CMK (cell line): ENCODE data around the gene JPH3.
"Not testable (repeated sequence)": the region's sequence is repeated elsewhere in the genome, so short reads cannot be mapped to it uniquely, and the experiment has no call there.

ENCODE experiments used
- DNase-seq: peaks from one replicate; pipeline ENCODE4 v3.0.0-alpha.2; 2010; ENCODE audit warnings: low read depth

The JPH3 gene

DNA sequence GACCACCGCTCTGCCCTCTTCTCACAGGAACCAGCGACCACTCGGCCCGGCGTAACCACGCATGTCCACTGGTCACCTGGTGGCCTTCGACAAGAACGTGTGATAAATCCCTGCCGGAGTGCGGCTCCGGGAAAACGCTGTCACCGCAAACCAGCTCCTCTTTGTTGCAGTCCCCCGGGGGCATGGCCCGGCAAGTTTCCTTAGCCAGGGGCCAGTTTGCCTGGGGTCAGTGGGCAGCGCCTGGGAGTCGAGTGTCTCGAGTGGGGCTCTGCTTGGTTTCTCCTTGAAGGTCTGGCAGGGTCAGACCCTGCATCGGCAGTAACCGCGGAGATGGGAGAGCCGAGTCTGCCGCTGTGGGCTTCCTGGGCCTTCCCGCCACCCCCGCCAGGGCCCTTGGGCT is 52.5 kb downstream of the JPH3 start:
- no peak for DNase-seq

DNA sequence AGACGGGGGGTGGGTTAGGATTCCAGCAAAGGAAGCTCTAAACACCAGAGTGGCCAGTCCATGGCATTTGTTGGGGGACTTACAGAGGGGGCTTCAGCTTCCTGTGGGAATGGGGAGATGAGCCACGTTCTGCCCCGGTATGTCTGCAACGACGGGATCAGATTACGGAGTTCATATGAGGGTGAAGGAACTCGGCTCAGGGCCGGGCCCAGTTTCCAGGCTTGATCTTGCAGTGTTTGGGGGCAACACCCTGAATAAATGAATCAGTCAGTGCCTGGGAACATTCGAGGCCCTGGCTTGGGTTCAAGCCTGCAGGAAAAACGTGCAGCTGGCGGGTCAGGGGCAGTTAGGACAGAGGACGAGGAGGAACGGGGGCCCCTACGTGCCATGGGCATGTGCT is 54.0 kb downstream of the JPH3 start:
- DNase-seq: no peak

DNA sequence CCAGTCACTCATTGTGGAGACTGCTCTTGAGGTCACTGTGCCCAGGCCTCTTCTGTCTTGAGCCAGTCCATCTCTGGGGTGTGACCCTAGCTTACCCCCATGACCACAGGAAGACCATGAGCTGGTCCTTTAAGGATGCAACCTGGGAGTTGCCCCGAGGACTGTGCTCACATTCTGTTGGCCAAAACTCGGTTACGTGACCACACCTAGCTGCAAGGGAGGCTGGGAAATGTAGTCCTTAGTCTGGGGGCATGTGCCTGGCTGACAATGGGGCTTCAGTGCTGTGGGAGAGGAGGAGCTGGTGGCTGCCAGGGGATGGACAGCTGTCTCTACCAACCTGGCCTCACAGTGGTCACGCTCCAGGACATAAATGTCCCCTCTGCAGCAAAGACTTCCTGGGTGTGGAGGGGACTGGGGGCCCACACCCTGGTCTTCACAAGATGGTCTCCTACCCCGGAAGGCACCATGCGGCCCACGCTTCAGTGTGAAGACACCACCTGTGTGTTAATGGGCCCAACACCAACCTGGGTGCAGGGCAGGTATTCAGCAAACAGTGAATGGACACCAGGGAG is 55.4 kb downstream of the JPH3 start:
- no peak for DNase-seq

DNA sequence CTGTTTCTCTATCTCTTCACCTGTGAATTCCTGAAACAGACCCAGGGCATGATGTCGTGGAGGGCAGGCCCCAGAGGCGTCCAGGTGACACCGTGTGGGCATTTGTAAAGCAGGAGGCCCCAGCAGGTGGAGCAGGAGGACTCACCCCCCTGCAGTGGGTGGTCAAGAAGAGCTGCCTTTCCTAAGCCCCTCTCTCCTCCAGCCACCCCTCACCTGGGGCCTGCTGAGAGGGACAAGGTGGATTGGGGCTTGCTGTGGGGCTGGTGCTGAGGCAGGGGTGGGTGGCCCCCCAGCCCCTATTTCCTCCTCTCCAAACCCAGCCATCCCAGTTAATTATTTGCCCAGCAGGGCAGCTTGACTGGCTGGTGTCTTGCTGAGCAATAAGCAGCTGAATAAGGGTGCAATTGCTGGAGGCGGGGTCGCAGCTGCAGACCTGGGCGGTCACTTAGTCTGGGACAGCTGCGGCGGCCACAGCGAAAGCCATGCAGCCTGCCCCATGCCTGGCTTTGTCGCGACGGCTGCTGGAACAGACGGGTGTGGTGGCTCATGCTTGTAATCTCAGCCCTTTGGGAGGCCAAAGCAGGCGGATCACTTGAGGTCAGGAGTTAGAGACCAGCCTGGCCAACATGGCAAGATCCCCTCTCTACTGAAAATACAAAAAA is 56.4 kb downstream of the JPH3 start:
- DNase-seq: no peak

DNA sequence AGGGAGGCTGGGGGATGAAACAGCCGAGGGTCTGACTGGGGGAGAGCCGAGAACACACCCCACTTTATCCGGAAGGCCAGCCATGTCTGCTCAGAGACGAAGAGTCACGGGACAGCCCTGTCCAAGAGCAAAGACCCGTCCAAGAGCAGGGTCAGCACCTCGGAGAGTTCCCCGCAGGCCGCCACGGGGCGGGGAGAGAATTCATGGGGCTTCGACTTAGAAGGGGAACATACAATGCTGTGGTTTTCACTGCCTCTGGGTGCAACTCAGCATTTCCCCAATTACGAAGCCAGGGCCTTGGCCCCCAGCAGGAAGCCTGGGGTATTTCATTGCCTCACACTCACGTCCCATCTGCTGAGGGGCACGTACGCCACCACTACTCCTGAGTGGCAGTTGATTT is 59.3 kb downstream of the JPH3 start:
- DNase-seq: peak; percentile 49

DNA sequence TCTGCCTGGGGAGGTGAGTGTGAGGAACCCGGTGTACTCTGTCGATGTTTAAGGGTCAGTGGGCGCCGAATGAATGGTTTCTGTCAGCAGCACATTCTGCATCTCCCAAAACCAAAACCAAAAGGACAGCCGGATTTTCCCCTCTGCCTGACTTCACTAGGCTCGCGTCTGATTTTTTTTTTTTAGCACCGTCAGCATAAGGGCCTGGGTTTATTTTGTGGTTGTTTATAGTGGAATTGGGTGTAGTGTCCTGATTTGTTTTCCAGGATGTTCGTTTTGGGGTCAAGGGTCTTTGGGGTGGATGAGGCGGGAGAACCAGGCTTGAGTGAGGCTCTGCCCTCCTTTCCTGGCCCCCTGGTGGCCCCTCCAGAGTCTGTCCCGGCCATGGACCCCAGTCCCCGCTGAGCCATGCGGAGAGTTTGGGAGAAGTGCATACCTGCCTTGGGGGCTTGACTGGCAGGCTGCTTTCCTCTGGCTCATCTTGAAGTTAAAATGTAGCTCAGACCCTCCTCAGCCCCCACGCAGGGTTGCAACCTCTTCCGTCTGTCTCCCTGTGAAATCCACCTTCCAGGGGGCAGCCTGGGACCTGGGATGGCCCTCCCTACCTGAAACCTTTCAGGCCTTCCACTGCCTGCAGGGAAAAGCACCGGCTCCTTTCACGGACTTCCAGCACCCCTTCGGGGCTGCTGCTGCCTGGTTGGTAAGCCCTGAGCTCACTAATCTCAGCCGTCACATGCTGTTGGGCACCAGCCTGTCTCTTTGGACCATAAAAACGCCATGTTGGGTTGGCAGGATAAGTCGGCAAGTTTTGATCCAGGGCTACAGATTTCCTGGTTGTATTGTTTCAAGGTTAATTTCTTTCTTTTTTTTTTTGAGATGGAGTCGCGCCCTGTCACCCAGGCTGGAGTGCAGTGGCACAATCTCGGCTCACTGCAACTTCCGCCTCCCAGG is 60.2 kb downstream of the JPH3 start:
- DNase-seq: no peak

DNA sequence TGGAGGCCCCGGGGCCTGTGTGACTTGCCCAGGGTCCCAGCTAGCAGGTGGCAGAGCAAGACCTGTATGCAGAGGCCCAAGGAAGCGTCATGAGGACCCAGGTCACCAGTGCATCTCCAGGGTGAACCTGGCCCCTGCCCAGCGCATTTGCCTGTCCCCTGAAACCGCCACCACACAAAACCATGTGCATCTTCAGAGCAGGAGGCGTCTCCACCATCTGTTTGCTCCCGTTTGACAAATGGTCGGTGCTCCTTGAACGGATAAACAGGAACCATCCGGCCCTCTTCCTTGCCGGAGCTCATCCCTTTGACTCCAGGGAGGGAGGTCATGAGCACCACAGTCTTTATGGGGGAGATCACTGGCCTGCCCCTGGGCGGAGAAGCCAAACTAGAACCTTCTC is 62.5 kb downstream of the JPH3 start:
- no peak for DNase-seq

DNA sequence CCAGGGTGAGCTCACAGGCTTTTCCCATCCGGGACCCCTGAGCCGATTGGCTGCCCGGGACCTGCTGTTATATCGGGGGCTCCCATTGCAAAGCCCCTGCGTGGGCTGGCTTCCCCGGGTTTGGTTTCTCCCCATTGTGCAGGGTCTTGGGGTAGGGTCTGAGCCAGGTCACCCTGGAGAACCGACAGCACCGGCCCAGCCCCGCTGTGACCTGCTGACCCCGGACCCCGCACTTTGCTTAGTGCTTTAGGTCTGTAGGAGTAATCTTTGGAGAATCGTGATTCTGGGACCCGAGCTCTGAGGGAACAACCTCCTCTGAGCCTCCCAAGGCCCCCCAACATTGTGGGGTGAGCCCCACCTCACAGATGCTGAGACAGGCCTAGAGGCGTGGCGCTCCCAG is 62.9 kb downstream of the JPH3 start:
- DNase-seq: no peak

DNA sequence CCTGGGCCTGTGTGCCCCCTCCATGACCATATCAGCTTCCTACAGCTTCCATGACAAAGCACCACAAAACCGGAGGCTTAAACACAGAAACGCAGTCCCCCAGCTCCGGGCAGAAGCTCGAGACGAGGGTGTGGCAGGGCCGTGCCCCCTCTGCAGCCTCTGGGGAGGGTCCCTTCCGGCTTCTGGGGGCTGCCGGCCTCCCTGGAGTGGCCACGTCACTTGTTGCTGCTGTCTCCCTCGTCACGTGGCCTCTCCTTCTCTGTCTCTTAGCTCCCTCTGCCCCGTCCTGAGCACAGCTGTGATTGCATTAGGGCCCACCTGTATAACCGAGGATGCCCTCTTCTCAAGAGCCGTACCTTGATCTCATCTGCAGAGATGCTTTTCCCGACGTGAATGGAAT is 64.6 kb downstream of the JPH3 start:
- DNase-seq: no peak

DNA sequence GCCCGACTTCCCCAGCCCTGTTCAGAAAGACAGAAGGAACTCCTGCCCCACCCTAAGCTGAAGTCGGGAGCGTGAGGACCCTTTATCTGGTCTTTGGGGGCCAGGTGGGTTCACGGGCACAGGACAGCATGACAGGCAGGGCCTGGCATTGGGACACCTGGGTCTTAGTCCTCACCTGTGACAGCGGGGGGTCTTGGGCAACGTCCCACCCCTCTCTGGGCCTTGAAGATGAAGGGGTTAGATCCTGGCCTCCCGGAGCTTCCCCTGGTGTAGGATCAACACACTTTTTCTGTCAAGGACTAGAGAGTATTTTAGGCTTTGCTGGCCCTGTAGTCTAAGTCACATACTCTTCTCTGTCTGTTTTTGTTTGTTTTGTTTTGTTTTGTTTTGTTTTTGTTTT is 65.1 kb downstream of the JPH3 start:
- no peak for DNase-seq

DNA sequence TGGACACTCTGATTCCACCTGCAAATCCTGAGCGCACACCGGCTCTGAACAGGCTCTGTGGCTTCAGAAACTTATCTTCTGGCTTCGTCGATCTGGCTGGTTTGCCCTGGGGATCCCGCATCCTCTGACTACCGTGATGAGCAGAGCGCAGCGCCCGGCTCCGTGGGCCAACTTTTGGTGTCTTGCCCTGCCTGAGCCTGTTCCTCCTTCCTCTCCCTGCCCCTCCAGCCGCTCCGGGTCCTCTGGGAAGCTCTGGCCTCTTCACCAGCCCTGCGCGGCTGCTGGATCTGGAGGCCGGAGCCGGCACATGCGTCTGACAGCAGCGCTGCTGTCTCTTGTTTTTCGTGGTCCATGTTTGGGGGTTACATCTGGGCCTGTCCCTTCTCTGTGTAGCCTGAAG is 65.6 kb downstream of the JPH3 start:
- DNase-seq: no peak

DNA sequence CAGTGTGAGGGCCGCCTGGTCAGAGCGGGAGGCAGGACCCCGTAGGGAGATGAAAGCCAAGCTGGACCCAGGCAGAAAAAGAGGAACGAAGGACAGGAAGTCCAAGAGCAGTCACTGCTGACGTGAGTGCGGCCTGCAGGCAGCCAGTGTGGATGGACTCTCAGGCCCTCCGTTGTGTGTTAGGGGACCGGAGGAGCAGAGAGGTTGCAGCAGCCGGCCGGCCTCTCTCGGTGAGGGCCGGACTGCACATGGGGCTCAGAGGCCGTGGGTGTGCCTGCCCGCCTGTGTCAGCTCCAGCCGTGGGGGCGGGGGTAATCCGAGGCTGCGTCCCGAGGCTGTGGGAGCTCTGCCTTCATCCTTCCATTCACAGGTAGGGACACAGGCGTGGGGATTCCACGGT is 67.4 kb downstream of the JPH3 start:
- no peak for DNase-seq

DNA sequence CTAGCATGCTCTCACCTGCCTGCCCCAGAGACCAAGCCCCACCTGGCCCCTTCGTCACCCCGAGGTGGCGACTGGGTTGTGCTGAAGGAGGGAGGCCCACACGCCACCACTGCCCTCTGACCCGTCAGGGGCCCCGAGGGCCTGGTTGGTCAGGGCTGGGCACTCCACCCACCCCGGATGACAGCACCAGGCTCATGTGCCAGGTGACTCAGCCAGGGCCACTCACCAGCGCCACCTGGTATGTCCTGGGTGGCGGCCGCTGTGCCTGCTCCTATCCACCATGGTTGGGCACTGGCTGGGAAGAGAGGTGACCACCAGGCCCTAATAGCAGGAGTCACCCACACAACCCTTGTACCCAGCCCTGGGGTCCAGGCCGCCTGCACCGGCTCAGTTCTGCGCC is 68.9 kb downstream of the JPH3 start:
- no peak for DNase-seq

DNA sequence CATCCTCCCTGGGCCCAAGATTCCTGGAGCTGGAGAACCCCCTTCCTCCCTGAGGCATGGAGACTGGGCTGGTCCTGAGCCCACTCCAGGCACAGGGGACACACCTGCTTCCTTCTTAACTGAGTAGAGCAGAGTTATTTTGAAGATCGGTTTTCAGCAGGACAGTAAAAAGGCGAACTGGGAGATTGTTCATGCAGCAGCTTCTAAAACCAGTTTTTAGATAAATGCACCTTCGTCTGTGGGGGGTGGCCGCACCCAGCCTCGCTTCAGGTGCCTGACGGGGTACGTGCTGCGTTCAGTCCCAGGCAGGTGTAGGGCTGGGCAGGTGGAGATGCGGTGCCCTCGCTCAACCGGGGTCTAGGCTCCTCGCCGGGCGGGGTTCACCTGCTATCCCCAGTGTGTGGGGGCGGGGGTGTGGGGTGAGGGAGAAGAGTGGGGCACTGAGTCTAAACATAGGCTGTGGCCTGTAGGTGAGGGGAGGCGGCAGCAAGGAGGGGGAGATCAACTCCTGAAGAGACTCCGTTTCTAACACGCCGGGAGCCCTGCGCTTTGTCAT is 69.5 kb downstream of the JPH3 start:
- DNase-seq: no peak

DNA sequence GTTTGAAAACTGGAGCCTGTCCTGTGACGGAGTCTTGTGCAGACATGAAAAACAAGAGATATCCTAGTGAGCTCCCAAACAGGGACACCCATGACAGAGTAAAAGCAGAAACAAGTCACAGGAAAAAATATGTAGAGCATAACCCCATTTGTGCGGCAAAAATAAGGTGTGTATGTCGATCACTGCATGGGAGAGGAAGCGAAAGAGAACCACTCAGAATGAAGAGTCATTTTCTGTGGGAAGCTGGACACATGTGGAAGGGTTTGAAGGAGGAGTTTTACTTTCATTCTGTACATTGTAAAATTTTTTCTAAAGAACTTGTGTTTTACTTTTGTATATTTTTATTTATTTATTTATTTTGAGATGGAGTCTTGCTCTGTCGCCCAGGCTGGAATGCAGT is 72.1 kb downstream of the JPH3 start:
- DNase-seq: no peak

DNA sequence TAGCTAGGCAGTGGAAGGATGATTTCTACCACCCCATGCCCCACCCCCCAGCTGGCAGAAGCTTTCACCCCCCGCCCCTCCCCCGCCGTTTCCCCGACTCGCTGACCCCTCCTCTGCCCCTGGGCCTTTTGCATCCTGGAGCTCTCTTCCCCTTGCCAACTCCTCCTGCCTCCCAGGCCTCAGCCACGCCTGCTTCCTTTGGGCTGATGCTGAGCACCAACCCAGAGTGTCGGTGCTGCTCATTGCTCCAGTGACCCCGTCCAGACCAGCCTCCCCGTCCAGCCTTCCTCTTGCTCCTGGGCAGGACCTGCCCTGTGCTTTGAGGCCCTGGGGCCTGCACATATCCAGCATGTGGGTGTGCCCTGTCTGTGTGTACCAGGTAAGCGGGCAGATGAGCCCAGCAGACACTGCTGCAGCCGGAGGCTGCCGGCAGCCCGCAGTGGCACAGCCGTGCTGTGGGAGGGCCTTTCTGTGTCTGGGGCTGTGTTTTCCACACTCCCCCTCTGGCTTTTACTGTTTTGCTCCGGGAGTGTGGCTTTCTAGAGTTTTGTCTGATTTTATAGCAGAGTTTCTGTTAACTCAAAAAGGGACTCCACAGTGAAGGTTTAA is 72.9 kb downstream of the JPH3 start:
- DNase-seq: no peak

DNA sequence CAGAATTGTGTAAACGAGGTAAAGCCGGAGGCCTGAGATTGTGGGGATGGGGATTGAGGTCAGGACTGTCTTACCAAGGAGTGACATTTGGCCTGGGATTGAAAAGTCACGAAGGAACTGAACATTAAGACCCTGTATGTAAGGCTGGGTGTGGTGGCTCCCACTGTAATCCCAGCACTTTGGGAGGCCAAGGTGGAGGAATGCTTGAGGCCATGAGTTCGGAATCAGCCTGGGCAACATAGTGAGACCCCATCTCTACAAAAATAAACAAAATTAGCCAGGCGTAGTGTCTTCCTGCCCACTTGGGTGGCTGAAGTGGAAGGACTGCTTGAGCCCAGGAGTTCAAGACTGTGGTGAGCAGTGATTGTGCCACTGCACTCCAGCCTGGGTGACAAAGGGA is 75.5 kb downstream of the JPH3 start:
- no peak for DNase-seq

DNA sequence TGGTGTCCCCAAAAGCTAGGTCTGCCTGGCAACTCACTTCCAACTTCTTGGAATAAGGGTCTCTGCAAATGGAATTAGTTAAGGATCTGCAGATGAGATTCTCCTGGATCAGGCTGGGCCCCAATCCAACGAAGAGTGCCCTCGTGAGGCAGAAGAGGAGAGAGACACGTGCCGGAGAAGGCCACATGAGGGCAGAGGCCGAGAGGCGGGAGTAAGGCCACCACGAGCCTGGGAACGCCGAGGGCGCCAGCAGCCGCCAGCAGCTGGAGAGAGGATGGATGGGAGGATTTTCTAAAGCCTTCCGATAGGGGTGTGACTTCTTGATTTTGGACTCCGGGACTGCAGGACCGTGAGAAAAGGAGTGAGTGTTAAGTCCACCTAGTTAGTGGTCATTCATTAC is 76.3 kb downstream of the JPH3 start:
- DNase-seq: no peak

DNA sequence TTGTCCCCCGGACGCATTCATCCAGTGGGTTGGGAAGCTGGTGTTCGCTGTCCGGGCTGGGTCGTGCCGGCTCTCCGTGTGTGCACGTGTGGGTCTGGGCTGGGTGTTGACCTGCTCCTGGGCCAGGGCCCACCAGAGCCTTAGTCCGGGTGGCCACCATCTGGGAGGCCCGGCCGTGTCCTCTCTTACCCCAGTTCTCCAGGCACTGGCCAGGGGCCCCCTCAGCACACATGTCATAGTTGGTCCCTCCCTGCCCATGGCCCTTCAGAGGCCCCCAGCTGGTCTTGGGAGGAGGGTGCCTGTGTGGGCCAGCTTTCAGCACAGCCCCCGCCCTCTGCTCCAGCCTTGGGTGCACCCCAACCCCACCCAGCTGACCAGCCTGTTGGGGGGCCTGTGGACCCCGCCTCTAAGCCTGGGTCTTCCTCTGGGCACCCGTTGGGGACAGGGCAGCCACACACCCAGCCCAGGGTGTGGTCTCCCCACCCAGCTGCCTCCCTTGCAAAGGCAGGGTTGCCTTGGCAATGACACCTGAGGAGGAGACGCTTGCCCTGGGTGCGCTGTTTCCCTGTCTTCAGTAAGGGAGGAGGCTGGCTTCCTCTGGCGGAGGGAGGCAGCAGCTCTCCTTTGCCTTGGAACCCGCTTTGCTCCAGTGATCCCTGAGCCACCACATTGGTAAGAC is 77.4 kb downstream of the JPH3 start:
- DNase-seq: no peak

DNA sequence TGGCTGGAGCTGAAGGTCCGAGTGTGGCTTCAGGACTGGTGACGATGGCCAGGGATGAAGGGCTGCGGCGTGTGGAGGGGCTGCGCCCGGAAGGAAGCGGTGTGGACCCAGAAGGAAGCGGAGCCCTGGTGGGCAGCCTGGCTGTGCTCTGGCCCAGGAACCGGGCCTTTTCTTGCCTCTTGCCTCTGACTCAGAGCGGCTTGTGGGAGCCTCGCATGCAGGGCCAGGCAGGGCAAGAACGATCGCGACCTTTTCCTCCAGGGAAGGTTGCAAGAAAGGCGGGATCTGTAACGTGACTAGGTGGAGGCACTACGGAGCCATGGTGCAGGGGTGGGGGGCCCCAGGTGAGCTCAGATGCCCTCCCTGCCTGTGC is 78.0 kb downstream of the JPH3 start:
- no peak for DNase-seq

DNA sequence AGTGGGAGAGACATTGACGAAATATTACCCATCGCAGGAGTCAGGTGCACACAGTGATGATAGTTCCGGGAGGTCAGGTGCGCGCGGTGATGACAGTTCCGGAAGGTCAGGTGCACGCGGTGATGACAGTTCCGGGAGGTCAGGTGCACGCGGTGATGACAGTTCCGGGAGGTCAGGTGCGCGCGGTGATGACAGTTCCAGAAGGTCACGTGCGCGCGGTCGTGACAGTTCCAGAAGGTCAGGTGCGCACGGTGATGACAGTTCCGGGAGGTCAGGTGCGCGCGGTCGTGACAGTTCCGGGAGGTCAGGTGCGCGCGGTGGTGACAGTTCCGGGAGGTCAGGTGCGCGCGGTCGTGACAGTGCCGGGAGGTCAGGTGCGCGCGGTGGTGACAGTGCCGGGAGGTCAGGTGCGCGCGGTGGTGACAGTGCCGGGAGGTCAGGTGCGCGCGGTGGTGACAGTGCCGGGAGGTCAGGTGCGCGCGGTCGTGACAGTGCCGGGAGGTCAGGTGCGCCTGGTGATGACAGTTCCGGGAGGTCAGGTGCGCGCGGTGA is 78.8 kb downstream of the JPH3 start:
- not testable (repeated sequence) for DNase-seq
